Endothelial cell of umbilical vein (primary cell): ENCODE data around the gene RAPGEF6. TPM values are rescaled to one million over a fixed set of nuclear protein-coding genes. Genes with fewer than 3 reads are reported as not detected.

Experiments
- BruUV-seq: library from RNA; stranded (reverse); fragments of 400-500 nt; replicated peaks from 2 replicates; lab custom pipeline; 2021; lab: Mats Ljungman, UMichigan
- CTCF ChIA-PET: fragments of 300-600, 350-600 bp; sonication (Branson Sonifier 250); formaldehyde crosslinking; loops from one replicate; lab custom pipeline; 2021; ENCODE audit warnings: antibody characterized with exemption, inconsistent platforms; lab: Charles Lee
- POLR2A ChIA-PET: fragments of 300-600, 350-600 bp; sonication (Branson Sonifier 250); formaldehyde crosslinking; loops from one replicate; lab custom pipeline; 2021; ENCODE audit warnings: antibody characterized with exemption, inconsistent platforms; lab: Charles Lee
- DNase-seq: peaks from one replicate; pipeline ENCODE4 v3.0.0-alpha.2; 2011; ENCODE audit warnings: low read depth, low spot score
- FAIRE-seq: peaks from 2 replicates; lab custom pipeline; 2011; peaks lifted over from hg19 to GRCh38; lab: Jason Lieb, UNC
- H2AFZ ChIP-seq: 2 replicates; pipeline ENCODE4 v1.6.0; 2012; ENCODE audit warnings: low read depth, low read length, control low read depth, inconsistent platforms
- H3K27ac ChIP-seq: 2 replicates; pipeline ENCODE4 v1.5.1; 2011; ENCODE audit warnings: low read depth, mild to moderate bottlenecking, control low read depth, low read length, moderate library complexity; ENCODE audit not compliant: insufficient read depth
- H3K27me3 ChIP-seq, 2 experiments: 2 replicates each; pipeline versions ENCODE4 v1.6.0 to v1.6.1; 2011; ENCODE audit warnings: low read length in 2 of 2, mixed read lengths in 1 of 2; ENCODE audit not compliant: control insufficient read depth in 2 of 2, insufficient read depth in 2 of 2
- H3K36me3 ChIP-seq, 2 experiments: 2 replicates in 1 of 2; 3 replicates in 1 of 2; pipeline ENCODE4 v1.5.1; 2011; ENCODE audit warnings: low read length in 2 of 2, mild to moderate bottlenecking in 1 of 2, moderate library complexity in 1 of 2; ENCODE audit not compliant: control insufficient read depth in 2 of 2, insufficient read depth in 2 of 2; ENCODE audit errors: extremely low read depth in 1 of 2
- H3K4me1 ChIP-seq: 3 replicates; pipeline ENCODE4 v1.5.1; 2011; ENCODE audit warnings: mild to moderate bottlenecking, low read length; ENCODE audit not compliant: control insufficient read depth, insufficient read depth; ENCODE audit errors: extremely low read depth
- H3K4me2 ChIP-seq: 2 replicates; pipeline ENCODE4 v1.6.1; 2011; ENCODE audit warnings: low read length, control low read depth, mixed read lengths; ENCODE audit not compliant: insufficient read depth
- H3K4me3 ChIP-seq, 3 experiments: fragments of 200-600 bp in 1 of 3; sonication (generic), shearing (Covaris generic) in 1 of 3; replicated peaks in 1 of 3; 2 replicates each; pipeline ENCODE4 v1.5.1; 2011 to 2016; ENCODE audit warnings: control low read depth in 3 of 3, low read length in 3 of 3, mild to moderate bottlenecking in 2 of 3, inconsistent platforms in 1 of 3, low read depth in 1 of 3, moderate library complexity in 1 of 3; ENCODE audit not compliant: insufficient read depth in 1 of 3
- H3K79me2 ChIP-seq: 2 replicates; pipeline ENCODE4 v1.6.0; 2012; ENCODE audit warnings: low read length, inconsistent platforms; ENCODE audit not compliant: control insufficient read depth, insufficient read depth
- H3K9ac ChIP-seq: replicated peaks from 2 replicates; pipeline ENCODE3; 2011; ENCODE audit warnings: low read length, control low read depth; ENCODE audit not compliant: insufficient read depth; ENCODE audit errors: extremely low read depth
- H3K9me1 ChIP-seq: replicated peaks from 3 replicates; pipeline ENCODE4 v1.6.0; 2011; ENCODE audit warnings: mild to moderate bottlenecking, low read length; ENCODE audit not compliant: control insufficient read depth, insufficient read depth; ENCODE audit errors: extremely low read depth
- H3K9me3 ChIP-seq: replicated peaks from 2 replicates; pipeline ENCODE4 v1.5.1; 2012; ENCODE audit warnings: low read length, inconsistent platforms; ENCODE audit not compliant: control insufficient read depth, insufficient read depth
- H4K20me1 ChIP-seq: replicated peaks from 2 replicates; pipeline ENCODE3; 2011; ENCODE audit warnings: mild to moderate bottlenecking, low read length; ENCODE audit not compliant: control insufficient read depth, insufficient read depth; ENCODE audit errors: extremely low read depth
- EZH2 ChIP-seq: IDR thresholded peaks from 2 replicates; pipeline ENCODE4 v1.6.1; 2012; ENCODE audit warnings: borderline replicate concordance, low read depth, mild to moderate bottlenecking, moderate library complexity, low read length, inconsistent platforms; ENCODE audit not compliant: severe bottlenecking
- FOS ChIP-seq: IDR thresholded peaks from 2 replicates; pipeline ENCODE4 v1.6.1; 2011; ENCODE audit warnings: mild to moderate bottlenecking, low read length, moderate library complexity, borderline replicate concordance; ENCODE audit not compliant: insufficient read depth
- GATA2 ChIP-seq: IDR thresholded peaks from 2 replicates; pipeline ENCODE4 v1.7.0; 2011; ENCODE audit warnings: low read depth, mild to moderate bottlenecking, moderate library complexity, mixed read lengths, low read length; ENCODE audit not compliant: insufficient read length, insufficient read depth
- JUN ChIP-seq: IDR thresholded peaks from 2 replicates; pipeline ENCODE4 v1.6.1; 2011; ENCODE audit warnings: borderline replicate concordance, low read depth; ENCODE audit not compliant: insufficient read length, insufficient read depth
- MYC ChIP-seq: IDR thresholded peaks from one replicate; pipeline ENCODE4 v1.6.1; 2011; ENCODE audit warnings: mild to moderate bottlenecking, low read depth, low read length
- POLR2A ChIP-seq: IDR thresholded peaks from 2 replicates; pipeline ENCODE4 v1.6.1; 2012; ENCODE audit warnings: low read depth, mild to moderate bottlenecking, control low read depth, low read length
- POLR2AphosphoS5 ChIP-seq: IDR thresholded peaks from 2 replicates; pipeline ENCODE4 v1.6.1; 2012; ENCODE audit warnings: low read depth, mild to moderate bottlenecking, control low read depth, low read length, moderate library complexity; ENCODE audit not compliant: insufficient read depth
- dilution Hi-C: fragments of 300-500 bp; cut with MboI; formaldehyde crosslinking; loops from one replicate; pipeline ENCODE4 v1.15.0; 2019; ENCODE audit warnings: low sequenced_read_pairs; ENCODE audit not compliant: extremely low pct_ligation_motif_present
- intact Hi-C: fragments of 100-400 bp; cut with micrococcal nuclease; formaldehyde crosslinking; loops from one replicate; pipeline ENCODE4 v1.10.0; 2022
- polyA plus RNA-seq, 4 experiments: library from polyadenylated mRNA; depleted of rRNA in 3 of 4; stranded (reverse) in 3 of 4; unstranded in 1 of 4; fragments of >200 nt; gene quantifications; 2 replicates each; pipeline versions ENCODE4 v1.2.1 to v1.2.3, GENCODE V29; 2011 to 2012; ENCODE audit warnings: missing spikeins in 1 of 4
- total RNA-seq: library from RNA; stranded (reverse); gene quantifications from 2 replicates; pipeline ENCODE4 v1.2.3, GENCODE V29; 2021
- TF ChIP-seq, protein P1 (sequence below), 2 donors: IDR thresholded peaks; 1 replicate in 1 of 2; 2 replicates in 1 of 2; pipeline ENCODE4 v1.5.1; 2011; ENCODE audit warnings: low read length in 2 of 2, mild to moderate bottlenecking in 2 of 2, moderate library complexity in 2 of 2, control low read depth in 1 of 2, inconsistent platforms in 1 of 2, low read depth in 1 of 2; ENCODE audit not compliant: insufficient read depth in 1 of 2; ENCODE audit errors: extremely low read depth in 1 of 2
- TF ChIP-seq, protein P2 (sequence below): IDR thresholded peaks from 2 replicates; pipeline ENCODE4 v1.6.1; 2011; ENCODE audit not compliant: insufficient read depth, insufficient read length

The RAPGEF6 gene
- total and polyA plus RNA-seq, 2 donors (not counting 3 experiments of a cell fraction or from before 2014, with no cell fraction given) = 3.5 to 17.5 TPM

DNA sequence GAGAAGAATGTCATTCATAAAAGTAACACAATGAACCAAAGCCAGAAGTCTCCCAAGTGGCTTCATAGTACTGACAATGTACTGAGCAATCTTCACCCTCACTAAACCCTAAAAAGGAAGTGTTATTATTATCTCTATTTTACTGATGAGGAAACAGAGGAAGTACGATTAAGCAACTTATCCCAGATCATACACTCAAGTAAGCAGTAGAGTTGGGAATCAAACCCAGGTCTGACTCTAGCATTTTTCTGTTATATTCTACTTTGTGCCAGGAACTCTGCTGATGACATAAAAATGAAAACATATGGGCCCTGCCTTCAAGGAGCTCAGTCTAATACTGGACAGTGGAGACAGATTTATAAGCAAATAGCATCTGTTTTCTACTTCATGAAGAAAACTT is 109.2 kb downstream of the RAPGEF6 start:
- no TSS peak for BruUV-seq
- dilution Hi-C loops = no loop called here
- no peak for TF ChIP-seq MYC
- no peak for TF ChIP-seq GATA2
- TF ChIP-seq, protein P1, sequence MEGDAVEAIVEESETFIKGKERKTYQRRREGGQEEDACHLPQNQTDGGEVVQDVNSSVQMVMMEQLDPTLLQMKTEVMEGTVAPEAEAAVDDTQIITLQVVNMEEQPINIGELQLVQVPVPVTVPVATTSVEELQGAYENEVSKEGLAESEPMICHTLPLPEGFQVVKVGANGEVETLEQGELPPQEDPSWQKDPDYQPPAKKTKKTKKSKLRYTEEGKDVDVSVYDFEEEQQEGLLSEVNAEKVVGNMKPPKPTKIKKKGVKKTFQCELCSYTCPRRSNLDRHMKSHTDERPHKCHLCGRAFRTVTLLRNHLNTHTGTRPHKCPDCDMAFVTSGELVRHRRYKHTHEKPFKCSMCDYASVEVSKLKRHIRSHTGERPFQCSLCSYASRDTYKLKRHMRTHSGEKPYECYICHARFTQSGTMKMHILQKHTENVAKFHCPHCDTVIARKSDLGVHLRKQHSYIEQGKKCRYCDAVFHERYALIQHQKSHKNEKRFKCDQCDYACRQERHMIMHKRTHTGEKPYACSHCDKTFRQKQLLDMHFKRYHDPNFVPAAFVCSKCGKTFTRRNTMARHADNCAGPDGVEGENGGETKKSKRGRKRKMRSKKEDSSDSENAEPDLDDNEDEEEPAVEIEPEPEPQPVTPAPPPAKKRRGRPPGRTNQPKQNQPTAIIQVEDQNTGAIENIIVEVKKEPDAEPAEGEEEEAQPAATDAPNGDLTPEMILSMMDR (IDR thresholded peaks at IDR 0.05; ENCODE audit: extremely low read depth in 1 of 2, insufficient read depth in 1 of 2, low read depth in 1 of 2, low read length in 2 of 2) = no peak
- TF ChIP-seq POLR2A = no peak
- no peak for TF ChIP-seq FOS
- TF ChIP-seq JUN = no peak
- no peak for TF ChIP-seq EZH2
- TF ChIP-seq POLR2AphosphoS5 = no peak
- TF ChIP-seq, protein P2, sequence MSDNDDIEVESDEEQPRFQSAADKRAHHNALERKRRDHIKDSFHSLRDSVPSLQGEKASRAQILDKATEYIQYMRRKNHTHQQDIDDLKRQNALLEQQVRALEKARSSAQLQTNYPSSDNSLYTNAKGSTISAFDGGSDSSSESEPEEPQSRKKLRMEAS = no peak
- peaks cover 8% of the 10 kb centered on the region for H3K4me1 ChIP-seq
- H3K9ac ChIP-seq = no peak overlapping the region
- H2AFZ ChIP-seq = no peak overlapping the region
- ChIA-PET POLR2A (no interaction called here), CTCF (interaction anchor here (1.5 kb wide), 1 partner anchor 10 kb away, joined by 3 read pairs; no protein-coding TSS in a partner anchor)
- H3K9me3 ChIP-seq = no peaks in the 10 kb centered on the region
- H4K20me1 ChIP-seq = no peaks in the 10 kb centered on the region
- no peak overlapping the region for H3K4me2 ChIP-seq
- peak; percentile 50 for FAIRE-seq
- intact Hi-C loops = no loop called here
- H3K79me2 ChIP-seq = no peaks in the 10 kb centered on the region
- no peaks in the 10 kb centered on the region for H3K9me1 ChIP-seq
- DNase-seq = no peak
- H3K4me3 ChIP-seq = no peak overlapping the region
- no peaks in the 10 kb centered on the region for H3K27me3 ChIP-seq
- no peak overlapping the region for H3K27ac ChIP-seq
- H3K36me3 ChIP-seq = no peaks in the 10 kb centered on the region
